ENCODE measurements around the gene MOB3A.
"Not testable (repeated sequence)": the region's sequence is repeated elsewhere in the genome, so short reads cannot be mapped to it uniquely, and the experiment has no call there.

MOB3A gene

DNA sequence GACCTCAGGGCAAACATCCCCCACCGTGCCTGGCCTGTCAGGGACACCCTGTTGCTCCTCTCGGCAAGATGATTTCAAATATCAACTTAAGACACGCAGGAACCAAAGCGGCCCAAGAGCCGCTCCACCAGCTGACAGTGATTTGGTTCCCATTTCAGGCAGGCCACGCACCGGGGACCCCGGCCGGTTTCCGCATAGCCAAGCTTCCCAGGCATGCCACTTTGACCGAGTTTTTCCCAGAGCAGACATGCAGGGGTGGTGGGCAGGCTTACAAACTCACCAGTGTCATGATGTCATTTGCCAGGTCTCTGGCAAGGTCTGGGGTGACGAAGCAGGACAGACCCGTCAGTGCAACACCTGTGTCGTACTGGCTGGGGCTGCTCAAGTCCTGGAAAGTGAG is 36.1 kb upstream of the MOB3A start:
- TF ChIP-seq, protein P1, sequence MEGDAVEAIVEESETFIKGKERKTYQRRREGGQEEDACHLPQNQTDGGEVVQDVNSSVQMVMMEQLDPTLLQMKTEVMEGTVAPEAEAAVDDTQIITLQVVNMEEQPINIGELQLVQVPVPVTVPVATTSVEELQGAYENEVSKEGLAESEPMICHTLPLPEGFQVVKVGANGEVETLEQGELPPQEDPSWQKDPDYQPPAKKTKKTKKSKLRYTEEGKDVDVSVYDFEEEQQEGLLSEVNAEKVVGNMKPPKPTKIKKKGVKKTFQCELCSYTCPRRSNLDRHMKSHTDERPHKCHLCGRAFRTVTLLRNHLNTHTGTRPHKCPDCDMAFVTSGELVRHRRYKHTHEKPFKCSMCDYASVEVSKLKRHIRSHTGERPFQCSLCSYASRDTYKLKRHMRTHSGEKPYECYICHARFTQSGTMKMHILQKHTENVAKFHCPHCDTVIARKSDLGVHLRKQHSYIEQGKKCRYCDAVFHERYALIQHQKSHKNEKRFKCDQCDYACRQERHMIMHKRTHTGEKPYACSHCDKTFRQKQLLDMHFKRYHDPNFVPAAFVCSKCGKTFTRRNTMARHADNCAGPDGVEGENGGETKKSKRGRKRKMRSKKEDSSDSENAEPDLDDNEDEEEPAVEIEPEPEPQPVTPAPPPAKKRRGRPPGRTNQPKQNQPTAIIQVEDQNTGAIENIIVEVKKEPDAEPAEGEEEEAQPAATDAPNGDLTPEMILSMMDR (IDR thresholded peaks at IDR 0.05; ENCODE audit: unreplicated experiment in 3 of 3) = no peak
- H3K9me3 Mint-ChIP-seq = no peaks in the 10 kb centered on the region
- H3K36me3 Mint-ChIP-seq (ENCODE audit: low read depth) = peaks cover 28% of the 10 kb centered on the region
- H3K27ac Mint-ChIP-seq = no peak overlapping the region
- H3K4me3 Mint-ChIP-seq = no peak overlapping the region
- H3K27me3 Mint-ChIP-seq (ENCODE audit: low read depth) = no peaks in the 10 kb centered on the region
- no peaks in the 10 kb centered on the region for H3K4me1 Mint-ChIP-seq

GRCh38 chr19:2131012-2131975 is 35.2 kb upstream of the MOB3A start:
- H3K36me3 Mint-ChIP-seq (ENCODE audit: low read depth) = peaks cover 25% of the 10 kb centered on the region

DNA sequence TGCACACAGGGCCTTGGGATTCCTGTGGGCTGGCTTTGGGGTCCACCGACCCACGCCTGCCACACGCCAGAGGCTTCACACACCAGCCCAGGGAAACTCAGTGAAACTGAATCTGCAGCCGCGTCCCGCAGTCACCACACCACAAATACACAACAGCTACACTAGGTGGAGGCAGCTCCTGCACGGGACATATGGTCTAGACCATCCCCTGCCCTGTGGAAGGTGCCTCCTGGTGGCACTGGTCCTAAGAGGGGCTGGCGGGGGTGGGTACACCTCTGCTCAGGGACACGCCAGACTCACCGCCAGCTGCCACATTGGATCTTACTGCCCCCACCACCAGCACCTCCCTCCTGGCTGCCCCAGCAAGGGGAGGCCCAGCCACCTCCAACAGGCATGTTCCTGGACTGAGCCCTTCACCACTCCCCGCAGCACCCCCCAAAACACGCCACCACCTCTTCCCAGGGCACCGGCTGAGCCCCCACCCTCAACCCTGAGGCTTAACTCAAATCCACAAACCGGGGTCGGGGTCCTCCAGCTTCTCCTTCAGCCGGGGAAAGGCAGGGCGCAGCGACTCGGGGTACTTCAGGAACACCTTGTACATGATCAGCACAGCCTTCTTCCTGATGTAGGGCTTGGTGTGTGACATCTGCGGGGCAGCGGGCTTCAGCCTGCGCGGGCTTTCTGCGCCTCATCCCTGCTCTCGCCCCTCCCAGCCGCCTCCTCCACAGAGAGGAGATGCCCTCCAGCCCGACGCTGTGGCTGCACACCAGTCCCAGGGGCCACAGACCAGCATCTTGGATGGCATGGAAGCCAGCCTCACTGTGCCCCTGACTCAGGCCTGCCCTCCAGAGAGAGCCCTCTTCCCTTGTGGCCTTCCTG is 34.0 kb upstream of the MOB3A start:
- no peaks in the 10 kb centered on the region for H3K4me1 Mint-ChIP-seq
- H3K36me3 Mint-ChIP-seq (ENCODE audit: low read depth) = peaks cover 26% of the 10 kb centered on the region
- no peaks in the 10 kb centered on the region for H3K9me3 Mint-ChIP-seq
- TF ChIP-seq, protein P1 (IDR thresholded peaks at IDR 0.05; ENCODE audit: unreplicated experiment in 3 of 3) = no peak
- H3K27me3 Mint-ChIP-seq (ENCODE audit: low read depth) = no peaks in the 10 kb centered on the region
- no peak overlapping the region for H3K4me3 Mint-ChIP-seq
- no peak overlapping the region for H3K27ac Mint-ChIP-seq

More at GRCh38 chr19:2131012-2131975, 35.2 kb upstream of the MOB3A start:
- H3K27me3 Mint-ChIP-seq (ENCODE audit: low read depth); H3K9me3 Mint-ChIP-seq; H3K4me3 Mint-ChIP-seq; H3K27ac Mint-ChIP-seq; H3K4me1 Mint-ChIP-seq: not testable (repeated sequence)

DNA sequence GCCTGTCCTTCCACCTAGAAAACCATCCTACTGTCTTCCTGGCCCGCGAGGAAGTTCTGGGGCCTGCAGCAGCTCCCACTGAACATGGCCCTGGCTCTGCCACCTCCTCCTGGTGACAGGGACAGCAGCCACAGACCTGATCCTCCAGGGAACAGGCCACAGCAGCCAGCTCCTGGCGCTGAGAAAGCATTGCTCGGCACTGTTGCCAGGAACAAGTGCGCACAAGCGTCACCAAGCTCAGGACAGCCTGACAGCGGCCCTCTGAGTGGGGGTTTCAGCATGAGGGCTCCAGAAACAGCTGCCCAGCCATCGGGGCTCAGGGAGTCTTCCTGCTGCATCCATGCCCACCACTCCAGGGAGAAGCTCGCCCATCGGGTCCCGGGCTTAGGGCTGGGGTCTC is 33.4 kb upstream of the MOB3A start:
- Mint-ChIP-seq H3K4me3 (no peak overlapping the region), H3K4me1 (no peaks in the 10 kb centered on the region), H3K27me3 (ENCODE audit: low read depth) (no peaks in the 10 kb centered on the region), H3K9me3 (no peaks in the 10 kb centered on the region), H3K36me3 (ENCODE audit: low read depth) (peaks cover 27% of the 10 kb centered on the region), H3K27ac (no peak overlapping the region)
- TF ChIP-seq, protein P1 (IDR thresholded peaks at IDR 0.05; ENCODE audit: unreplicated experiment in 3 of 3) = no peak

DNA sequence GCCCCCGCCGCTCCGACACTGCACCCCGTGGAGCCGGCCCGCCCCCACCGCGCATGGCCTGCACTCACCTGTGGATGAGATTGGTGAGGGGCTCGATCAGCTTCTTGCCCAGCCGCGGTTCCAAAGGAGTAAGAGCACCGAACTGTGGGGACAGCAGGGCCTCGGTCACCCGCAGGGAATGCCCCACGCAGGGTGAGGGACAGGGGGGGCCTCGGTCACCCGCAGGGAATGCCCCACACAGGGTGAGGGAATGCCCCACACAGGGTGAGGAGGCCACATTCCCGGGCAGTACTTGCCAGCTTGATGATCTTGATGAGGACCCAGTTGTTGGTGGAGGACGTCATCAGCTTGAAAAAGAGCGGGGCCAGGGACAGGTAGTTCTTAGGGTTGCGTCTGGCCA is 32.9 kb upstream of the MOB3A start:
- H3K4me3 Mint-ChIP-seq = no peak overlapping the region
- H3K27me3 Mint-ChIP-seq (ENCODE audit: low read depth) = no peaks in the 10 kb centered on the region
- TF ChIP-seq, protein P1 (IDR thresholded peaks at IDR 0.05; ENCODE audit: unreplicated experiment in 3 of 3) = no peak
- no peak overlapping the region for H3K27ac Mint-ChIP-seq
- no peaks in the 10 kb centered on the region for H3K4me1 Mint-ChIP-seq
- H3K9me3 Mint-ChIP-seq = no peaks in the 10 kb centered on the region
- H3K36me3 Mint-ChIP-seq (ENCODE audit: low read depth) = peaks cover 31% of the 10 kb centered on the region

- not testable (repeated sequence) for H3K4me1 Mint-ChIP-seq; H3K4me3 Mint-ChIP-seq; H3K27ac Mint-ChIP-seq; H3K27me3 Mint-ChIP-seq (ENCODE audit: low read depth); H3K9me3 Mint-ChIP-seq
- peaks cover 29% of the 10 kb centered on the region for H3K36me3 Mint-ChIP-seq (ENCODE audit: low read depth)
Measured at GRCh38 chr19:2128252-2128651, 32.1 kb upstream of the MOB3A start.
